ENCODE data around the gene CTAGE8.
"Not testable (repeated sequence)": the region's sequence is repeated elsewhere in the genome, so short reads cannot be mapped to it uniquely, and the experiment has no call there.

GRCh38 chr7:144245372-144245771, 23.7 kb downstream of the CTAGE8 start:
- not testable (repeated sequence) for TF ChIP-seq EZH2 (IDR thresholded peaks at IDR 0.05; ENCODE audit: low read depth); CTCF (conservative IDR thresholded peaks at IDR 0.05)

Data from PC-9 (cell line).